HepG2 (cell line): ENCODE results near the gene SHC1.

ENCODE experiments used
- E2F2 ChIP-seq: sonication (generic); formaldehyde crosslinking; IDR thresholded peaks from 2 replicates; pipeline ENCODE4 v1.4.0; 2020; ENCODE audit warnings: missing genetic modification reagents, borderline replicate concordance
- EP300 ChIP-seq, 3 experiments: sonication (generic) in 1 of 3; formaldehyde crosslinking in 1 of 3; IDR thresholded peaks; 2 replicates each; pipeline versions ENCODE4 v1.5.1 to v1.6.1; 2011 to 2020; ENCODE audit warnings: low read depth in 2 of 3, low read length in 2 of 3, borderline replicate concordance in 1 of 3, improper control_type of control experiment in 1 of 3, mild to moderate bottlenecking in 1 of 3, missing genetic modification reagents in 1 of 3, moderate library complexity in 1 of 3
- FOXJ3 ChIP-seq: sonication (generic); formaldehyde crosslinking; IDR thresholded peaks from 2 replicates; pipeline ENCODE4 v1.4.0; 2020; ENCODE audit warnings: missing genetic modification reagents, mild to moderate bottlenecking, borderline replicate concordance
- HDAC6 ChIP-seq: fragments of 200-600 bp; sonication (generic); IDR thresholded peaks from 2 replicates; pipeline ENCODE4 v1.7.0; 2017; ENCODE audit warnings: mild to moderate bottlenecking, antibody characterized with exemption, low read length, low read depth
- NFIC ChIP-seq: IDR thresholded peaks from 2 replicates; pipeline ENCODE4 v1.6.1; 2012; ENCODE audit warnings: mild to moderate bottlenecking, low read length, inconsistent platforms
- NFYB ChIP-seq: sonication (generic); formaldehyde crosslinking; IDR thresholded peaks from 2 replicates; pipeline ENCODE4 v1.4.0; 2020; ENCODE audit warnings: missing genetic modification reagents
- NR2C2 ChIP-seq: sonication (generic); formaldehyde crosslinking; IDR thresholded peaks from 2 replicates; pipeline ENCODE4 v1.4.0; 2020; ENCODE audit warnings: missing genetic modification reagents, mild to moderate bottlenecking, moderate library complexity, borderline replicate concordance
- ZBTB21 ChIP-seq: sonication (generic); formaldehyde crosslinking; IDR thresholded peaks from 2 replicates; pipeline ENCODE4 v1.4.0; 2020; ENCODE audit warnings: missing genetic modification reagents
- ZNF501 ChIP-seq: sonication (generic); formaldehyde crosslinking; IDR thresholded peaks from 2 replicates; pipeline ENCODE4 v1.5.1; 2020; ENCODE audit warnings: mild to moderate bottlenecking, moderate library complexity, missing genetic modification reagents
- ZNF691 ChIP-seq: sonication (generic); formaldehyde crosslinking; IDR thresholded peaks from 2 replicates; pipeline ENCODE4 v1.4.0; 2020; ENCODE audit warnings: missing genetic modification reagents, low read depth, mild to moderate bottlenecking, borderline replicate concordance
- ZNF710 ChIP-seq: sonication (generic); formaldehyde crosslinking; IDR thresholded peaks from 2 replicates; pipeline ENCODE4 v1.5.0; 2020; ENCODE audit warnings: mild to moderate bottlenecking, missing genetic modification reagents, borderline replicate concordance
- TF ChIP-seq, protein P1 (sequence below): sonication (generic); formaldehyde crosslinking; IDR thresholded peaks from 2 replicates; pipeline ENCODE4 v1.5.0; 2020; ENCODE audit warnings: mild to moderate bottlenecking, missing genetic modification reagents, moderate library complexity
- TF ChIP-seq, protein P2 (sequence below): sonication (generic); formaldehyde crosslinking; IDR thresholded peaks from 2 replicates; pipeline ENCODE4 v1.4.0; 2020; ENCODE audit warnings: missing genetic modification reagents
- TF ChIP-seq, protein P3 (sequence below): sonication (generic); formaldehyde crosslinking; conservative IDR thresholded peaks from 2 replicates; pipeline ENCODE4 v1.4.0; 2020; ENCODE audit warnings: missing genetic modification reagents

- TF ChIP-seq ZNF710 (CRISPR knock-in tag) (no peak), HDAC6 (no peak), FOXJ3 (CRISPR knock-in tag) (no peak), NR2C2 (CRISPR knock-in tag) (no peak), E2F2 (CRISPR knock-in tag) (no peak), NFIC (no peak), EP300 (IDR thresholded peaks at IDR 0.05; ENCODE audit: low read depth in 2 of 2, low read length in 2 of 2) (no peak), EP300 (CRISPR knock-in tag; IDR thresholded peaks at IDR 0.05; ENCODE audit: borderline replicate concordance) (no peak), NFYB (CRISPR knock-in tag) (no peak), ZNF501 (CRISPR knock-in tag) (no peak), ZNF691 (no peak), ZBTB21 (CRISPR knock-in tag) (no peak)
- TF ChIP-seq, protein P1, sequence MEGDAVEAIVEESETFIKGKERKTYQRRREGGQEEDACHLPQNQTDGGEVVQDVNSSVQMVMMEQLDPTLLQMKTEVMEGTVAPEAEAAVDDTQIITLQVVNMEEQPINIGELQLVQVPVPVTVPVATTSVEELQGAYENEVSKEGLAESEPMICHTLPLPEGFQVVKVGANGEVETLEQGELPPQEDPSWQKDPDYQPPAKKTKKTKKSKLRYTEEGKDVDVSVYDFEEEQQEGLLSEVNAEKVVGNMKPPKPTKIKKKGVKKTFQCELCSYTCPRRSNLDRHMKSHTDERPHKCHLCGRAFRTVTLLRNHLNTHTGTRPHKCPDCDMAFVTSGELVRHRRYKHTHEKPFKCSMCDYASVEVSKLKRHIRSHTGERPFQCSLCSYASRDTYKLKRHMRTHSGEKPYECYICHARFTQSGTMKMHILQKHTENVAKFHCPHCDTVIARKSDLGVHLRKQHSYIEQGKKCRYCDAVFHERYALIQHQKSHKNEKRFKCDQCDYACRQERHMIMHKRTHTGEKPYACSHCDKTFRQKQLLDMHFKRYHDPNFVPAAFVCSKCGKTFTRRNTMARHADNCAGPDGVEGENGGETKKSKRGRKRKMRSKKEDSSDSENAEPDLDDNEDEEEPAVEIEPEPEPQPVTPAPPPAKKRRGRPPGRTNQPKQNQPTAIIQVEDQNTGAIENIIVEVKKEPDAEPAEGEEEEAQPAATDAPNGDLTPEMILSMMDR (CRISPR knock-in tag): no peak
- TF ChIP-seq, protein P2, sequence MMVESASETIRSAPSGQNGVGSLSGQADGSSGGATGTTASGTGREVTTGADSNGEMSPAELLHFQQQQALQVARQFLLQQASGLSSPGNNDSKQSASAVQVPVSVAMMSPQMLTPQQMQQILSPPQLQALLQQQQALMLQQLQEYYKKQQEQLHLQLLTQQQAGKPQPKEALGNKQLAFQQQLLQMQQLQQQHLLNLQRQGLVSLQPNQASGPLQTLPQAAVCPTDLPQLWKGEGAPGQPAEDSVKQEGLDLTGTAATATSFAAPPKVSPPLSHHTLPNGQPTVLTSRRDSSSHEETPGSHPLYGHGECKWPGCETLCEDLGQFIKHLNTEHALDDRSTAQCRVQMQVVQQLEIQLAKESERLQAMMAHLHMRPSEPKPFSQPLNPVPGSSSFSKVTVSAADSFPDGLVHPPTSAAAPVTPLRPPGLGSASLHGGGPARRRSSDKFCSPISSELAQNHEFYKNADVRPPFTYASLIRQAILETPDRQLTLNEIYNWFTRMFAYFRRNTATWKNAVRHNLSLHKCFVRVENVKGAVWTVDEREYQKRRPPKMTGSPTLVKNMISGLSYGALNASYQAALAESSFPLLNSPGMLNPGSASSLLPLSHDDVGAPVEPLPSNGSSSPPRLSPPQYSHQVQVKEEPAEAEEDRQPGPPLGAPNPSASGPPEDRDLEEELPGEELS (CRISPR knock-in tag): no peak
- TF ChIP-seq, protein P3, sequence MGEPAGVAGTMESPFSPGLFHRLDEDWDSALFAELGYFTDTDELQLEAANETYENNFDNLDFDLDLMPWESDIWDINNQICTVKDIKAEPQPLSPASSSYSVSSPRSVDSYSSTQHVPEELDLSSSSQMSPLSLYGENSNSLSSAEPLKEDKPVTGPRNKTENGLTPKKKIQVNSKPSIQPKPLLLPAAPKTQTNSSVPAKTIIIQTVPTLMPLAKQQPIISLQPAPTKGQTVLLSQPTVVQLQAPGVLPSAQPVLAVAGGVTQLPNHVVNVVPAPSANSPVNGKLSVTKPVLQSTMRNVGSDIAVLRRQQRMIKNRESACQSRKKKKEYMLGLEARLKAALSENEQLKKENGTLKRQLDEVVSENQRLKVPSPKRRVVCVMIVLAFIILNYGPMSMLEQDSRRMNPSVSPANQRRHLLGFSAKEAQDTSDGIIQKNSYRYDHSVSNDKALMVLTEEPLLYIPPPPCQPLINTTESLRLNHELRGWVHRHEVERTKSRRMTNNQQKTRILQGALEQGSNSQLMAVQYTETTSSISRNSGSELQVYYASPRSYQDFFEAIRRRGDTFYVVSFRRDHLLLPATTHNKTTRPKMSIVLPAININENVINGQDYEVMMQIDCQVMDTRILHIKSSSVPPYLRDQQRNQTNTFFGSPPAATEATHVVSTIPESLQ (CRISPR knock-in tag): no peak
These were observed 24.0 kb upstream of the SHC1 start for GRCh38 chr1:154994591-154994990.
